Ovary (tissue), 9 donors: ENCODE results near the gene MRPL1. TPM values are rescaled to one million over a fixed set of nuclear protein-coding genes. Genes with fewer than 3 reads are reported as not detected.

Source experiments
- DNase-seq, 5 donors: peaks; one replicate each; pipeline ENCODE4 v3.0.0-alpha.2; 2019 to 2020
- H3K27ac ChIP-seq, 2 donors: fragments of 200-600 bp; one replicate each; pipeline versions ENCODE4 v1.5.1 to v1.8.0; 2019 to 2022
- H3K27me3 ChIP-seq: fragments of 200-600 bp; one replicate; pipeline ENCODE4 v1.8.0; 2022
- H3K36me3 ChIP-seq: fragments of 200-600 bp; sonication (generic); one replicate; pipeline ENCODE4 v1.5.1; 2019
- H3K4me1 ChIP-seq: one replicate; pipeline ENCODE4 v1.8.1; 2013; ENCODE audit warnings: mild to moderate bottlenecking, moderate library complexity; ENCODE audit not compliant: insufficient read depth
- H3K4me3 ChIP-seq: fragments of 200-600 bp; sonication (generic); one replicate; pipeline ENCODE4 v1.5.1; 2017
- H3K9me3 ChIP-seq, 2 donors: fragments of 200-600 bp in 1 of 2; sonication (generic) in 1 of 2; one replicate each; pipeline versions ENCODE4 v1.5.1 to v1.8.1; 2013 to 2019; ENCODE audit warnings: mild to moderate bottlenecking in 1 of 2, moderate library complexity in 1 of 2
- CTCF ChIP-seq, 3 donors: fragments of 450-650 bp in 2 of 3; fragments of 200-600 bp in 1 of 3; IDR thresholded peaks; one replicate each; pipeline versions ENCODE4 v1.5.1 to v1.8.0; 2016 to 2022; ENCODE audit warnings: antibody characterized with exemption in 3 of 3, mild to moderate bottlenecking in 1 of 3
- EP300 ChIP-seq: sonication (generic); formaldehyde crosslinking; IDR thresholded peaks from one replicate; pipeline ENCODE4 v1.6.1; 2017; ENCODE audit warnings: antibody characterized with exemption
- POLR2A ChIP-seq: fragments of 450-650 bp; IDR thresholded peaks from one replicate; pipeline ENCODE4 v1.6.1; 2017; ENCODE audit warnings: antibody characterized with exemption, mild to moderate bottlenecking, moderate library complexity
- WGBS, 3 donors: extraction: QIAGEN DNeasy Blood & Tissue Kit in 1 of 3; methylation state at CpG; one replicate each; pipeline versions ENCODE4 v1.1.5 to v1.1.7; 2013 to 2017; 5-methylcytosine and 5-hydroxymethylcytosine counted together
- intact Hi-C, 4 donors: fragments of 100-400 bp; cut with DNase I; formaldehyde crosslinking; loops; one replicate each; pipeline versions ENCODE4 v1.11.0 to v1.15.1; 2022 to 2023
- polyA plus RNA-seq, 2 donors: library from polyadenylated mRNA; stranded (reverse); fragments of 200-250 nt in 1 of 2; fragments of 350-450 nt in 1 of 2; fragmentation: Illumina TruSeq in 1 of 2; extraction: RNeasy Lipid Tissue Mini Kit (QIAGEN cat#74804) in 1 of 2; gene quantifications; one replicate each; pipeline ENCODE4 v1.2.3, GENCODE V29; 2013 to 2014
- total RNA-seq, 7 donors: library from RNA; depleted of rRNA in 2 of 7; stranded (reverse); fragments of >200 nt in 2 of 7; fragmentation: NEBNext Ultra II Directional in 3 of 7; extraction: Animal tissue kit (Norgen Biotek cat#: 25700) in 3 of 7; gene quantifications; one replicate each; pipeline versions ENCODE4 v1.1.0 to v1.2.4, GENCODE V29; 2016 to 2023
- donor health status: DM: no; HTN: no; CAD: no; lungs with moderate emphysema.
- donor health status: DM: no; HTN: no; CAD: no.
- donor health status: Bipolar disorder and iron deficiency.
- donor health status: DM: yes; HTN: yes; CAD: no.
- donor health status: DM: no; HTN: no; CAD: no.
- donor health status: DM: yes; HTN: yes; CAD: no.

MRPL1 gene
- total and polyA plus RNA-seq, 9 donors = 14.5 to 31.4 (median 24.3) TPM

DNA sequence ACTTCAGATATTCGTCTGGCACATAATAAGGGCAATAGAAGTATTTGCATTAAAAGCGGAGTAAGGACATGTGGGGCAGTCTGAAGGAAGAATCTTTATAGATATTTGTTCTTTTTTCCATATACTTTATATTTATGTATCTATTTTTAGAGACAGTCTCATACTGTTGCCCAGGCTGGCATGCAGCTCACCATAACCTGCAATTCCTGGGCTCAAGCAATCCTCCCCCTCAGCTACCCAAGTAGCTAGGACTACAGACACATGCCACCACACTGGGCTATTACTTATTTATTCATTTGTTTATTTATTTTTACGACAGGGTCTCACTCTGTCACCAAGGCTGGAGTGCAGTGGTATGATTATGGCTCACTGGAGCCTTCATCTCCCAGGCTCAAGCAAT lies 16.7 kb upstream of the MRPL1 start:
- Histone ChIP-seq H3K27me3 (no peaks in the 10 kb centered on the region), H3K9me3 (no peaks in the 10 kb centered on the region), H3K4me1 (no peaks in the 10 kb centered on the region), H3K4me3 (no peak overlapping the region), H3K27ac (no peak overlapping the region), H3K36me3 (no peaks in the 10 kb centered on the region)
- WGBS, 3 donors = 83 to 87% (median 86%) methylated on average over 3 of the region's 3 CpGs
- DNase-seq = no peak
- intact Hi-C loops = no loop called here
- no peak for TF ChIP-seq CTCF (IDR thresholded peaks at IDR 0.05)
- TF ChIP-seq EP300 = no peak
- no peak for TF ChIP-seq POLR2A

DNA sequence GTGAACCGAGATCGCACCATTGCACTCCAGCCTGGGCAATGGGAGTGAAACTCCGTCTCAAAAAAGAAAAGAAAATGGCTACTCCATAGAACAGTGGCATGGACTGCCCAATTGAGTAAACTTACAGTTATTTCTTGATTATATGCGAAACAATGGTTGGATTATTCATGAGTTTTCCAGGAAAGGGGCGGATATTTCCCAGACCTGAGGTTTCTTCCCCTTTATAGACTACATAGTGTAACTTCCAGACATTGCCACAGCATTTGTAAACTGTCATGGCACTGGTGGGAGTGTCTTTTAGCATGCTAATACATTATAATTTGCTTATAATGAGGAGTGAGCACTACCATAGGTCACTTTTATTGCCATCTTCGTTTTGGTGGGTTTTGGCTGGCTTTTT lies 14.1 kb upstream of the MRPL1 start:
- Histone ChIP-seq H3K36me3 (no peaks in the 10 kb centered on the region), H3K4me1 (no peaks in the 10 kb centered on the region), H3K27me3 (no peaks in the 10 kb centered on the region), H3K9me3 (no peaks in the 10 kb centered on the region), H3K27ac (no peak overlapping the region), H3K4me3 (no peak overlapping the region)
- TF ChIP-seq EP300 (no peak), POLR2A (no peak), CTCF (IDR thresholded peaks at IDR 0.05) (no peak)
- intact Hi-C loops = no loop called here
- 93 to 94% (median 94%) methylated on average over 6 of the region's 6 CpGs for WGBS, 3 donors
- no peak for DNase-seq

DNA sequence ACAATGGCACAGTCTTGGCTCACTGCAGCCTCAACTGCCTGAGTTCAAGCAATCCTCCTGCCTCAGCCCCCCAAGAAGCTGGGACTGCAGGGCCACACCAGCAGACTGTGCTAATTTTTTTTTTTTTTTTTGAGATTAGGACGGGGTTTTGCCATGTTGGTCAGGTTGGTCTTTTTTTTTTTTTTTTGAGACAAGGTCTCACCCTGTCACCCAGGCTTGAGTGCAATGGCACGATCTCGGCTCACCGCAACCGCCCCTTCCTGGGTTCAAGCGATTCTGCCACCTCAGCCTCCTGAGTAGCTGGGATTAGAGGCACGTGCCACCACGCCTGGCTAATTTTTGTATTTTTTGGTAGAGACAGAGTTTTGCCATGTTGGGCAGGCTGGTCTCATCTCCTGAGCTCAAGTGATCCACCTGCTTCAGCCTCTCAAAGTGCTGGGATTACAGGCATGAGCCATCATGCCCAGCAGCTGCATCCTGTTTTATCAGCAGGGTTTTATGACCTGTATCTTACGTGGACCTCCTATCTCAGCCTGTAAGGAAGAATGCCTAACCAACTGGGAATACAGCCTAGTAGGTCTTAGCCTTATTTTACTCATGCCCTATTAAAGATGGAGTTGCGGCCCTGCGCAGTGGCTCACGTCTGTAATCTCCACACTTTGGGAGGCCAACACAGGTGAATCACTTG lies 13.2 kb upstream of the MRPL1 start:
- Histone ChIP-seq H3K4me1 (no peaks in the 10 kb centered on the region), H3K36me3 (no peaks in the 10 kb centered on the region), H3K4me3 (no peak overlapping the region), H3K27me3 (no peaks in the 10 kb centered on the region), H3K27ac (no peak overlapping the region), H3K9me3 (no peaks in the 10 kb centered on the region)
- WGBS, 3 donors = 84 to 85% (median 84%) methylated on average over 12 of the region's 12 CpGs
- DNase-seq = no peak
- intact Hi-C loops = no loop called here
- TF ChIP-seq POLR2A (no peak), EP300 (no peak), CTCF (IDR thresholded peaks at IDR 0.05) (no peak)

- no peaks in the 10 kb centered on the region for H3K27me3 ChIP-seq
- no peak for TF ChIP-seq CTCF (IDR thresholded peaks at IDR 0.05)
- no peak for TF ChIP-seq EP300
- TF ChIP-seq POLR2A = no peak
- DNase-seq = no peak
- no peaks in the 10 kb centered on the region for H3K9me3 ChIP-seq
- 69 to 77% (median 71%) methylated on average over 7 of the region's 7 CpGs for WGBS, 3 donors
- intact Hi-C loops = no loop called here
- no peaks in the 10 kb centered on the region for H3K36me3 ChIP-seq
- H3K4me1 ChIP-seq = no peaks in the 10 kb centered on the region
- no peak overlapping the region for H3K27ac ChIP-seq
- H3K4me3 ChIP-seq = no peak overlapping the region
These were observed 9.6 kb upstream of the MRPL1 start for GRCh38 chr4:77852892-77853495.
